Measurements from ENCODE around the gene TSPAN16.

DNA sequence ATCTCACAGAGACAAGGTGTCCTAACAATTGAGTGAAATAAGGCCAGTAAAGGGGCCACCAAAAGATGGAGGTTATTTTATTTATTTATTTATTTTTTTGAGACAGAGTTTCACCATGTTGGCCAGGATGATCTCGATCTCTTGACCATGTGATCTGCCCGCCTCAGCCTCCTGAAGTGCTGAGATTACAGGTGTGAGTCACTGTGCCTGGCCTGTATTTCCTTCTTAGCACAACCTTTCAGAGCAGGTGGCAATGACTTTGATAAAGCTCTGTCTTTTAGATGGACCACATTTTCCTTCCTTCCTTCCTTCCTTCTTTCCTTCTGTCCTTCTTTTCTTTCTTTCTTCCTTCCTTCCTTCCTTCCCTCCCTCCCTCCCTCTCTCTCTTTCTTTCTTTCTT is 22.7 kb upstream of the TSPAN16 start:
- TF ChIP-seq, protein P1, sequence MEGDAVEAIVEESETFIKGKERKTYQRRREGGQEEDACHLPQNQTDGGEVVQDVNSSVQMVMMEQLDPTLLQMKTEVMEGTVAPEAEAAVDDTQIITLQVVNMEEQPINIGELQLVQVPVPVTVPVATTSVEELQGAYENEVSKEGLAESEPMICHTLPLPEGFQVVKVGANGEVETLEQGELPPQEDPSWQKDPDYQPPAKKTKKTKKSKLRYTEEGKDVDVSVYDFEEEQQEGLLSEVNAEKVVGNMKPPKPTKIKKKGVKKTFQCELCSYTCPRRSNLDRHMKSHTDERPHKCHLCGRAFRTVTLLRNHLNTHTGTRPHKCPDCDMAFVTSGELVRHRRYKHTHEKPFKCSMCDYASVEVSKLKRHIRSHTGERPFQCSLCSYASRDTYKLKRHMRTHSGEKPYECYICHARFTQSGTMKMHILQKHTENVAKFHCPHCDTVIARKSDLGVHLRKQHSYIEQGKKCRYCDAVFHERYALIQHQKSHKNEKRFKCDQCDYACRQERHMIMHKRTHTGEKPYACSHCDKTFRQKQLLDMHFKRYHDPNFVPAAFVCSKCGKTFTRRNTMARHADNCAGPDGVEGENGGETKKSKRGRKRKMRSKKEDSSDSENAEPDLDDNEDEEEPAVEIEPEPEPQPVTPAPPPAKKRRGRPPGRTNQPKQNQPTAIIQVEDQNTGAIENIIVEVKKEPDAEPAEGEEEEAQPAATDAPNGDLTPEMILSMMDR (IDR thresholded peaks at IDR 0.05; ENCODE audit: extremely low read depth in 1 of 2, insufficient read depth in 1 of 2, low read depth in 1 of 2, low read length in 2 of 2): no peak
- TF ChIP-seq POLR2A (IDR thresholded peaks at IDR 0.05; ENCODE audit: low read depth, low read length) (no peak), GATA2 (IDR thresholded peaks at IDR 0.05; ENCODE audit: insufficient read depth, insufficient read length, low read depth, low read length) (no peak), POLR2AphosphoS5 (IDR thresholded peaks at IDR 0.05; ENCODE audit: insufficient read depth, low read depth, low read length) (no peak), EZH2 (IDR thresholded peaks at IDR 0.05; ENCODE audit: borderline replicate concordance, low read depth, low read length, severe bottlenecking) (no peak), JUN (IDR thresholded peaks at IDR 0.05; ENCODE audit: borderline replicate concordance, insufficient read depth, insufficient read length, low read depth) (no peak)
- TF ChIP-seq, protein P2, sequence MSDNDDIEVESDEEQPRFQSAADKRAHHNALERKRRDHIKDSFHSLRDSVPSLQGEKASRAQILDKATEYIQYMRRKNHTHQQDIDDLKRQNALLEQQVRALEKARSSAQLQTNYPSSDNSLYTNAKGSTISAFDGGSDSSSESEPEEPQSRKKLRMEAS (IDR thresholded peaks at IDR 0.05; ENCODE audit: insufficient read depth, insufficient read length): no peak
